ENCODE data around the gene GPRASP3. TPM values are rescaled to one million over a fixed set of nuclear protein-coding genes. Genes with fewer than 3 reads are reported as not detected.
"Not testable (repeated sequence)": the region's sequence is repeated elsewhere in the genome, so short reads cannot be mapped to it uniquely, and the experiment has no call there.

Gene GPRASP3
- total and polyA plus RNA-seq, 2 donors (not counting 3 experiments of a cell fraction or from before 2014, with no cell fraction given): 4.0 to 7.2 TPM

- Histone ChIP-seq H3K4me3 (replicated peaks in 1 of 3; ENCODE audit: insufficient read depth in 1 of 3, low read depth in 1 of 3, low read length in 3 of 3) (no peak overlapping the region), H3K36me3 (ENCODE audit: control insufficient read depth in 2 of 2, extremely low read depth in 1 of 2, insufficient read depth in 2 of 2, low read length in 2 of 2) (no peaks in the 10 kb centered on the region), H3K9ac (replicated peaks; ENCODE audit: extremely low read depth, insufficient read depth, low read length) (no peak overlapping the region), H3K4me1 (ENCODE audit: control insufficient read depth, extremely low read depth, insufficient read depth, low read length) (peaks cover 3% of the 10 kb centered on the region), H3K9me3 (replicated peaks; ENCODE audit: control insufficient read depth, insufficient read depth, low read length) (no peaks in the 10 kb centered on the region), H3K79me2 (ENCODE audit: control insufficient read depth, insufficient read depth, low read length) (no peaks in the 10 kb centered on the region), H3K27ac (ENCODE audit: insufficient read depth, low read depth, low read length) (no peak overlapping the region), H4K20me1 (replicated peaks; ENCODE audit: control insufficient read depth, extremely low read depth, insufficient read depth, low read length) (no peaks in the 10 kb centered on the region), H3K9me1 (replicated peaks; ENCODE audit: control insufficient read depth, extremely low read depth, insufficient read depth, low read length) (no peaks in the 10 kb centered on the region), H3K4me2 (ENCODE audit: insufficient read depth, low read length) (no peak overlapping the region), H3K27me3 (ENCODE audit: control insufficient read depth in 2 of 2, insufficient read depth in 2 of 2, low read length in 2 of 2) (peaks cover 0 to 3% of the 10 kb centered on the region in 2 experiments), H2AFZ (ENCODE audit: low read depth, low read length) (no peak overlapping the region)
- dilution Hi-C loops (cut with MboI; ENCODE audit: extremely low pct_ligation_motif_present, low sequenced_read_pairs): no loop called here
- CTCF ChIA-PET: no interaction called here
- no TSS peak for BruUV-seq (replicated peaks)
- intact Hi-C loops (cut with micrococcal nuclease): no loop called here
- TF ChIP-seq POLR2A (IDR thresholded peaks at IDR 0.05; ENCODE audit: low read depth, low read length) (no peak), JUN (IDR thresholded peaks at IDR 0.05; ENCODE audit: borderline replicate concordance, insufficient read depth, insufficient read length, low read depth) (no peak), FOS (IDR thresholded peaks at IDR 0.05; ENCODE audit: borderline replicate concordance, insufficient read depth, low read length) (no peak), POLR2AphosphoS5 (IDR thresholded peaks at IDR 0.05; ENCODE audit: insufficient read depth, low read depth, low read length) (no peak), EZH2 (IDR thresholded peaks at IDR 0.05; ENCODE audit: borderline replicate concordance, low read depth, low read length, severe bottlenecking) (no peak), CTCF (IDR thresholded peaks at IDR 0.05; ENCODE audit: extremely low read depth in 1 of 2, insufficient read depth in 1 of 2, low read depth in 1 of 2, low read length in 2 of 2) (no peak), MAX (IDR thresholded peaks at IDR 0.05; ENCODE audit: insufficient read depth, insufficient read length) (no peak), GATA2 (IDR thresholded peaks at IDR 0.05; ENCODE audit: insufficient read depth, insufficient read length, low read depth, low read length) (no peak)
- POLR2A ChIA-PET: no interaction called here
- DNase-seq (ENCODE audit: low read depth, low spot score): no peak
- no peak for FAIRE-seq
These were observed 4.6 kb upstream of the GPRASP3 start for GRCh38 chrX:102715967-102716366.

- dilution Hi-C loops (cut with MboI; ENCODE audit: extremely low pct_ligation_motif_present, low sequenced_read_pairs); BruUV-seq (replicated peaks); H3K27me3 ChIP-seq (ENCODE audit: control insufficient read depth in 2 of 2, insufficient read depth in 2 of 2, low read length in 2 of 2); H3K36me3 ChIP-seq (ENCODE audit: control insufficient read depth in 2 of 2, extremely low read depth in 1 of 2, insufficient read depth in 2 of 2, low read length in 2 of 2); H3K9me1 ChIP-seq (replicated peaks; ENCODE audit: control insufficient read depth, extremely low read depth, insufficient read depth, low read length); POLR2A ChIA-PET; FAIRE-seq; H3K79me2 ChIP-seq (ENCODE audit: control insufficient read depth, insufficient read depth, low read length); CTCF ChIA-PET; DNase-seq (ENCODE audit: low read depth, low spot score); H4K20me1 ChIP-seq (replicated peaks; ENCODE audit: control insufficient read depth, extremely low read depth, insufficient read depth, low read length); H3K9me3 ChIP-seq (replicated peaks; ENCODE audit: control insufficient read depth, insufficient read depth, low read length); H3K27ac ChIP-seq (ENCODE audit: insufficient read depth, low read depth, low read length): not testable (repeated sequence)
- peaks cover 11% of the 10 kb centered on the region for H3K4me1 ChIP-seq (ENCODE audit: control insufficient read depth, extremely low read depth, insufficient read depth, low read length)
- H3K9ac ChIP-seq (replicated peaks; ENCODE audit: extremely low read depth, insufficient read depth, low read length): peak overlapping the region; percentile 73
- intact Hi-C loops (cut with micrococcal nuclease): loop anchor here (2.0 kb wide), 1 partner anchor 44 kb away; no protein-coding TSS in a partner anchor
- peak overlapping the region in 2 of 3 experiments; percentile 58 to 76 for H3K4me3 ChIP-seq (replicated peaks in 1 of 3; ENCODE audit: insufficient read depth in 1 of 3, low read depth in 1 of 3, low read length in 3 of 3)
- H3K4me2 ChIP-seq (ENCODE audit: insufficient read depth, low read length): peak overlapping the region; percentile 74
- peak overlapping the region; percentile 87 for H2AFZ ChIP-seq (ENCODE audit: low read depth, low read length)
These were observed 595 bp downstream of the GPRASP3 start for GRCh38 chrX:102721169-102721506.
